ENCODE data around the gene GPC3.

DNA sequence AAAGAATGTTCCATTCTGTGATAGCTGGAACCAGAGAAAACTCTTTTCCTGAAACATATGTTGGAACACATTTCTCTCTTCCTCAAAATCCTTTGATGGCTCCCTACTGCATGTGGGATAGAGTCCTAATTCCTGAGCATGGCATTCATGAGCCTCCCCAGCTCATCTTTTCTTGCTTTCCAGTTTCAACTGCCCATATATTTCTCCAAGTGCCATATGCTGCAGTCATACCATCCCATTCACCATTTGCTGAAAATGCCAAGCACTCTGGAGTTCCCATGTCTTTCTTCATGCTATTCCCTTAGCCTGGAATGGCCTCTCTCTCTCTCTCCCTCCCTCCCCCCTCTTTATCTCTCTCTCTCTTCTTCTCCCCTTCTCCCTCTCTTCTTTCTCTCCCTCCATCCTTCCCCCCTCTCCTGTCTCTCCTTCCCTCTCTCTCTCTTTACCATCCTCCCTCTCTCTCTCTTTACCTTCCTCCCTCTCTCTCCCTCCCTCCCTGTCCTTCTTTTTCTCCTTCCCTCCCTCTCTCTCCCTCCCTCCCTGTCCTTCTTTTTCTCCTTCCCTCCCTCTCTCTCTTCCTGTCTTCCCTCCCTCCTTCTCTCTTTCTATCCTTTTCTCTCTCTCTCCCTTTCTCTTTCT, 436.0 kb downstream of the GPC3 start:
- no peak for TF ChIP-seq CTCF (conservative IDR thresholded peaks at IDR 0.05)
- TF ChIP-seq ZFX (IDR thresholded peaks at IDR 0.05): no peak

Measured in C4-2B (cell line).